ENCODE measurements around the gene NHERF1. TPM values are rescaled to one million over a fixed set of nuclear protein-coding genes. Genes with fewer than 3 reads are reported as not detected.

NHERF1 gene
- total and polyA plus RNA-seq, 2 of the 13 experiments (the other 11 are each of a cell fraction or from before 2014, with no cell fraction given), result 169 to 269 TPM

DNA sequence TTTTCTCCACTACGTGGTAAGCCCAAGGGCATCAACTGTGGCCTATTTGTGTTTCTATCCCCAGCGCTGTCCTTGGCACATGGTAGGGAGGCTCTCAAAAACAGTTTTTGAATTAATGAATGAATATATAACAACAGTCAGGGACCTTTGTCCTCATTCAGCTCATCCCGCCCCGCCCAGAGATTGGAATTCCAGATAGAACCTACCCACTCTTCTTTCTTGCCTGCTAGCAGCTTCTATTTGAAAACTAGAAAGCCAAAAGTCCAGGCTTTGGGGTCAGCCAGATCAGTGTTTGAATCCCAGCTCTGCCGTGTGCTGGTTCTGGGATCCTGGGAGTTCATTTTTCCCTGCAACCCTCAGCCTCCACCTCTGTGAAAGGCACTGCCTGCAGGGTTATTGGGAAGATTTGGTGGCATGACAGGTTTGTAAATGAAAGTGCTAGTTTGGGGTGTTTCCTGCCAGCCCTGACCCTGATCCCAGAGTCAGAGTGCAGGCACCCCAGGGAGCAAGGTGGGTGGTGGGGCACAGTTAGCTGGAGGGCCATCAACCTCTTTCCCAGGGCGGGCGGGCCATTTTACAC is 4.5 kb downstream of the NHERF1 start (continued):
- TF ChIP-seq, protein P1, sequence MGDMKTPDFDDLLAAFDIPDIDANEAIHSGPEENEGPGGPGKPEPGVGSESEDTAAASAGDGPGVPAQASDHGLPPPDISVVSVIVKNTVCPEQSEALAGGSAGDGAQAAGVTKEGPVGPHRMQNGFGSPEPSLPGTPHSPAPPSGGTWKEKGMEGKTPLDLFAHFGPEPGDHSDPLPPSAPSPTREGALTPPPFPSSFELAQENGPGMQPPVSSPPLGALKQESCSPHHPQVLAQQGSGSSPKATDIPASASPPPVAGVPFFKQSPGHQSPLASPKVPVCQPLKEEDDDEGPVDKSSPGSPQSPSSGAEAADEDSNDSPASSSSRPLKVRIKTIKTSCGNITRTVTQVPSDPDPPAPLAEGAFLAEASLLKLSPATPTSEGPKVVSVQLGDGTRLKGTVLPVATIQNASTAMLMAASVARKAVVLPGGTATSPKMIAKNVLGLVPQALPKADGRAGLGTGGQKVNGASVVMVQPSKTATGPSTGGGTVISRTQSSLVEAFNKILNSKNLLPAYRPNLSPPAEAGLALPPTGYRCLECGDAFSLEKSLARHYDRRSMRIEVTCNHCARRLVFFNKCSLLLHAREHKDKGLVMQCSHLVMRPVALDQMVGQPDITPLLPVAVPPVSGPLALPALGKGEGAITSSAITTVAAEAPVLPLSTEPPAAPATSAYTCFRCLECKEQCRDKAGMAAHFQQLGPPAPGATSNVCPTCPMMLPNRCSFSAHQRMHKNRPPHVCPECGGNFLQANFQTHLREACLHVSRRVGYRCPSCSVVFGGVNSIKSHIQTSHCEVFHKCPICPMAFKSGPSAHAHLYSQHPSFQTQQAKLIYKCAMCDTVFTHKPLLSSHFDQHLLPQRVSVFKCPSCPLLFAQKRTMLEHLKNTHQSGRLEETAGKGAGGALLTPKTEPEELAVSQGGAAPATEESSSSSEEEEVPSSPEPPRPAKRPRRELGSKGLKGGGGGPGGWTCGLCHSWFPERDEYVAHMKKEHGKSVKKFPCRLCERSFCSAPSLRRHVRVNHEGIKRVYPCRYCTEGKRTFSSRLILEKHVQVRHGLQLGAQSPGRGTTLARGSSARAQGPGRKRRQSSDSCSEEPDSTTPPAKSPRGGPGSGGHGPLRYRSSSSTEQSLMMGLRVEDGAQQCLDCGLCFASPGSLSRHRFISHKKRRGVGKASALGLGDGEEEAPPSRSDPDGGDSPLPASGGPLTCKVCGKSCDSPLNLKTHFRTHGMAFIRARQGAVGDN (CRISPR knock-in tag; IDR thresholded peaks at IDR 0.05), result peak; percentile 16; the same call in 1 of the 2 replicates
- TF ChIP-seq MEF2D (CRISPR knock-in tag; IDR thresholded peaks at IDR 0.05), result no peak
- TF ChIP-seq ZNF3 (CRISPR knock-in tag; IDR thresholded peaks at IDR 0.05), result no peak
- no peak for TF ChIP-seq ZNF678 (CRISPR knock-in tag; IDR thresholded peaks at IDR 0.05)
- TF ChIP-seq, protein P2, sequence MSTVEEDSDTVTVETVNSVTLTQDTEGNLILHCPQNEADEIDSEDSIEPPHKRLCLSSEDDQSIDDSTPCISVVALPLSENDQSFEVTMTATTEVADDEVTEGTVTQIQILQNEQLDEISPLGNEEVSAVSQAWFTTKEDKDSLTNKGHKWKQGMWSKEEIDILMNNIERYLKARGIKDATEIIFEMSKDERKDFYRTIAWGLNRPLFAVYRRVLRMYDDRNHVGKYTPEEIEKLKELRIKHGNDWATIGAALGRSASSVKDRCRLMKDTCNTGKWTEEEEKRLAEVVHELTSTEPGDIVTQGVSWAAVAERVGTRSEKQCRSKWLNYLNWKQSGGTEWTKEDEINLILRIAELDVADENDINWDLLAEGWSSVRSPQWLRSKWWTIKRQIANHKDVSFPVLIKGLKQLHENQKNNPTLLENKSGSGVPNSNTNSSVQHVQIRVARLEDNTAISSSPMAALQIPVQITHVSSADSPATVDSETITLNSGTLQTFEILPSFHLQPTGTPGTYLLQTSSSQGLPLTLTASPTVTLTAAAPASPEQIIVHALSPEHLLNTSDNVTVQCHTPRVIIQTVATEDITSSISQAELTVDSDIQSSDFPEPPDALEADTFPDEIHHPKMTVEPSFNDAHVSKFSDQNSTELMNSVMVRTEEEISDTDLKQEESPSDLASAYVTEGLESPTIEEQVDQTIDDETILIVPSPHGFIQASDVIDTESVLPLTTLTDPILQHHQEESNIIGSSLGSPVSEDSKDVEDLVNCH (CRISPR knock-in tag; IDR thresholded peaks at IDR 0.05), result no peak
- 0 out of 2 replicates have a peak, but pooled peaks have one; percentile 11 for TF ChIP-seq NR2F2 (IDR thresholded peaks at IDR 0.05; ENCODE audit: borderline replicate concordance, low read depth)
- TF ChIP-seq ZEB1 (IDR thresholded peaks at IDR 0.05; ENCODE audit: insufficient replicate concordance, low read depth), result no peak
- TF ChIP-seq, protein P3, sequence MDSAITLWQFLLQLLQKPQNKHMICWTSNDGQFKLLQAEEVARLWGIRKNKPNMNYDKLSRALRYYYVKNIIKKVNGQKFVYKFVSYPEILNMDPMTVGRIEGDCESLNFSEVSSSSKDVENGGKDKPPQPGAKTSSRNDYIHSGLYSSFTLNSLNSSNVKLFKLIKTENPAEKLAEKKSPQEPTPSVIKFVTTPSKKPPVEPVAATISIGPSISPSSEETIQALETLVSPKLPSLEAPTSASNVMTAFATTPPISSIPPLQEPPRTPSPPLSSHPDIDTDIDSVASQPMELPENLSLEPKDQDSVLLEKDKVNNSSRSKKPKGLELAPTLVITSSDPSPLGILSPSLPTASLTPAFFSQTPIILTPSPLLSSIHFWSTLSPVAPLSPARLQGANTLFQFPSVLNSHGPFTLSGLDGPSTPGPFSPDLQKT (CRISPR knock-in tag; IDR thresholded peaks at IDR 0.05; ENCODE audit: borderline replicate concordance), result no peak
- TF ChIP-seq HDAC1 (CRISPR knock-in tag; IDR thresholded peaks at IDR 0.05), result peak; percentile 50; the same call in 1 of the 2 replicates
- TF ChIP-seq, protein P4, sequence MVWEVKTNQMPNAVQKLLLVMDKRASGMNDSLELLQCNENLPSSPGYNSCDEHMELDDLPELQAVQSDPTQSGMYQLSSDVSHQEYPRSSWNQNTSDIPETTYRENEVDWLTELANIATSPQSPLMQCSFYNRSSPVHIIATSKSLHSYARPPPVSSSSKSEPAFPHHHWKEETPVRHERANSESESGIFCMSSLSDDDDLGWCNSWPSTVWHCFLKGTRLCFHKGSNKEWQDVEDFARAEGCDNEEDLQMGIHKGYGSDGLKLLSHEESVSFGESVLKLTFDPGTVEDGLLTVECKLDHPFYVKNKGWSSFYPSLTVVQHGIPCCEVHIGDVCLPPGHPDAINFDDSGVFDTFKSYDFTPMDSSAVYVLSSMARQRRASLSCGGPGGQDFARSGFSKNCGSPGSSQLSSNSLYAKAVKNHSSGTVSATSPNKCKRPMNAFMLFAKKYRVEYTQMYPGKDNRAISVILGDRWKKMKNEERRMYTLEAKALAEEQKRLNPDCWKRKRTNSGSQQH (CRISPR knock-in tag; IDR thresholded peaks at IDR 0.05; ENCODE audit: low read depth), result peak; percentile 40; the same call in 1 of the 2 replicates
- TF ChIP-seq, protein P5, sequence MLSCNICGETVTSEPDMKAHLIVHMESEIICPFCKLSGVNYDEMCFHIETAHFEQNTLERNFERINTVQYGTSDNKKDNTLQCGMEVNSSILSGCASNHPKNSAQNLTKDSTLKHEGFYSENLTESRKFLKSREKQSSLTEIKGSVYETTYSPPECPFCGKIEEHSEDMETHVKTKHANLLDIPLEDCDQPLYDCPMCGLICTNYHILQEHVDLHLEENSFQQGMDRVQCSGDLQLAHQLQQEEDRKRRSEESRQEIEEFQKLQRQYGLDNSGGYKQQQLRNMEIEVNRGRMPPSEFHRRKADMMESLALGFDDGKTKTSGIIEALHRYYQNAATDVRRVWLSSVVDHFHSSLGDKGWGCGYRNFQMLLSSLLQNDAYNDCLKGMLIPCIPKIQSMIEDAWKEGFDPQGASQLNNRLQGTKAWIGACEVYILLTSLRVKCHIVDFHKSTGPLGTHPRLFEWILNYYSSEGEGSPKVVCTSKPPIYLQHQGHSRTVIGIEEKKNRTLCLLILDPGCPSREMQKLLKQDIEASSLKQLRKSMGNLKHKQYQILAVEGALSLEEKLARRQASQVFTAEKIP (CRISPR knock-in tag; IDR thresholded peaks at IDR 0.05; ENCODE audit: borderline replicate concordance), result no peak
- TF ChIP-seq ZNF441 (CRISPR knock-in tag; IDR thresholded peaks at IDR 0.05; ENCODE audit: borderline replicate concordance), result no peak
- TF ChIP-seq, protein P6, sequence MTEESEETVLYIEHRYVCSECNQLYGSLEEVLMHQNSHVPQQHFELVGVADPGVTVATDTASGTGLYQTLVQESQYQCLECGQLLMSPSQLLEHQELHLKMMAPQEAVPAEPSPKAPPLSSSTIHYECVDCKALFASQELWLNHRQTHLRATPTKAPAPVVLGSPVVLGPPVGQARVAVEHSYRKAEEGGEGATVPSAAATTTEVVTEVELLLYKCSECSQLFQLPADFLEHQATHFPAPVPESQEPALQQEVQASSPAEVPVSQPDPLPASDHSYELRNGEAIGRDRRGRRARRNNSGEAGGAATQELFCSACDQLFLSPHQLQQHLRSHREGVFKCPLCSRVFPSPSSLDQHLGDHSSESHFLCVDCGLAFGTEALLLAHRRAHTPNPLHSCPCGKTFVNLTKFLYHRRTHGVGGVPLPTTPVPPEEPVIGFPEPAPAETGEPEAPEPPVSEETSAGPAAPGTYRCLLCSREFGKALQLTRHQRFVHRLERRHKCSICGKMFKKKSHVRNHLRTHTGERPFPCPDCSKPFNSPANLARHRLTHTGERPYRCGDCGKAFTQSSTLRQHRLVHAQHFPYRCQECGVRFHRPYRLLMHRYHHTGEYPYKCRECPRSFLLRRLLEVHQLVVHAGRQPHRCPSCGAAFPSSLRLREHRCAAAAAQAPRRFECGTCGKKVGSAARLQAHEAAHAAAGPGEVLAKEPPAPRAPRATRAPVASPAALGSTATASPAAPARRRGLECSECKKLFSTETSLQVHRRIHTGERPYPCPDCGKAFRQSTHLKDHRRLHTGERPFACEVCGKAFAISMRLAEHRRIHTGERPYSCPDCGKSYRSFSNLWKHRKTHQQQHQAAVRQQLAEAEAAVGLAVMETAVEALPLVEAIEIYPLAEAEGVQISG (CRISPR knock-in tag; IDR thresholded peaks at IDR 0.05), result peak; percentile 1; the same call in 1 of the 2 replicates
